Natural killer cell (primary cell): ENCODE results near the gene UBASH3B. TPM values are rescaled to one million over a fixed set of nuclear protein-coding genes. Genes with fewer than 3 reads are reported as not detected.

Source experiments
- ATAC-seq, 3 donors: fragments of 150-1000 bp in 2 of 3; fragments of 200-7000 bp in 1 of 3; cut with Tn5 transposase; 1 replicate in 1 of 3; 2 replicates in 2 of 3; pipeline ENCODE4 v1.10.0; 2021; ENCODE audit warnings: mild to moderate bottlenecking in 2 of 3, moderate library complexity in 2 of 3
- DNase-seq, 2 donors: peaks; one replicate each; pipeline versions ENCODE4 v3.0.0 to v3.0.0-alpha.2; 2013 to 2021; ENCODE audit warnings: mixed read lengths in 1 of 2
- H3K27ac ChIP-seq: one replicate; pipeline ENCODE4 v1.5.1; 2013; ENCODE audit warnings: mild to moderate bottlenecking, low read length
- H3K27me3 ChIP-seq: one replicate; pipeline ENCODE4 v1.6.1; 2013; ENCODE audit warnings: low read length; ENCODE audit not compliant: control insufficient read depth, insufficient read depth
- H3K36me3 ChIP-seq: one replicate; pipeline ENCODE4 v1.6.1; 2013; ENCODE audit warnings: low read length; ENCODE audit not compliant: control insufficient read depth, insufficient read depth
- H3K4me1 ChIP-seq: one replicate; pipeline ENCODE4 v1.6.1; 2013; ENCODE audit warnings: low read length; ENCODE audit not compliant: control insufficient read depth, insufficient read depth
- H3K4me3 ChIP-seq: one replicate; pipeline ENCODE4 v1.5.1; 2013; ENCODE audit warnings: low read length
- H3K9me3 ChIP-seq: one replicate; pipeline ENCODE4 v1.6.1; 2013; ENCODE audit warnings: low read length; ENCODE audit not compliant: control insufficient read depth, insufficient read depth
- H3K27ac Mint-ChIP-seq, 2 donors: one replicate each; pipeline ENCODE4 v1.8.0; 2022; ENCODE audit warnings: mild to moderate bottlenecking in 2 of 2, mixed read lengths in 2 of 2, moderate library complexity in 1 of 2
- H3K27me3 Mint-ChIP-seq, 2 donors: one replicate each; pipeline ENCODE4 v1.8.0; 2022; ENCODE audit warnings: low read depth in 2 of 2, mixed read lengths in 2 of 2
- H3K36me3 Mint-ChIP-seq: one replicate; pipeline ENCODE4 v1.8.0; 2022; ENCODE audit warnings: mixed read lengths
- H3K4me1 Mint-ChIP-seq, 2 donors: one replicate each; pipeline ENCODE4 v1.8.0; 2022; ENCODE audit warnings: mixed read lengths in 2 of 2
- H3K4me3 Mint-ChIP-seq: one replicate; pipeline ENCODE4 v1.8.0; 2022; ENCODE audit warnings: mild to moderate bottlenecking, moderate library complexity, mixed read lengths
- H3K9me3 Mint-ChIP-seq, 2 donors: one replicate each; pipeline ENCODE4 v1.8.0; 2022; ENCODE audit warnings: mixed read lengths in 2 of 2
- CTCF ChIP-seq: fragments of 200-600 bp; IDR thresholded peaks from one replicate; pipeline ENCODE4 v1.8.0; 2022; ENCODE audit warnings: antibody characterized with exemption
- WGBS: methylation state at CpG from one replicate; pipeline ENCODE4 v1.1.7; 2013; ENCODE audit warnings: missing lambda C conversion rate; ENCODE audit not compliant: insufficient coverage; 5-methylcytosine and 5-hydroxymethylcytosine counted together
- intact Hi-C: fragments of 100-400 bp; cut with micrococcal nuclease; formaldehyde crosslinking; loops from one replicate; pipeline ENCODE4 v1.14.2; 2022
- total RNA-seq, 4 donors: library from RNA; stranded (reverse); fragments of 120-200 nt in 1 of 4; gene quantifications; one replicate each; pipeline versions ENCODE4 v1.2.3 to v1.2.4, GENCODE V29; 2013 to 2022

Gene UBASH3B
- total RNA-seq, 3 donors from 2014 or later (not counting 1 experiment from before 2014, with no cell fraction given), result 28.7 to 33.9 (median 33.5) TPM

GRCh38 chr11:122679466-122679865, 23.9 kb downstream of the UBASH3B start:
- ATAC-seq (no peak), DNase-seq (no peak)
- Histone ChIP-seq H3K4me1 (peaks cover 23% of the 10 kb centered on the region), H3K27me3 (no peaks in the 10 kb centered on the region), H3K27ac (no peak overlapping the region), H3K9me3 (no peaks in the 10 kb centered on the region), H3K4me3 (no peak overlapping the region), H3K36me3 (no peaks in the 10 kb centered on the region)
- 100% methylated on average over 1 of the region's 2 CpGs for WGBS
- Mint-ChIP-seq H3K4me1 (peaks cover 28 to 40% of the 10 kb centered on the region in 2 donors), H3K4me3 (no peak overlapping the region), H3K27ac (no peak overlapping the region), H3K27me3 (no peaks in the 10 kb centered on the region), H3K36me3 (no peaks in the 10 kb centered on the region), H3K9me3 (no peaks in the 10 kb centered on the region)
- intact Hi-C loops, result loop anchor here (5.0 kb wide), 1 partner anchor 68 kb away; no protein-coding TSS in a partner anchor
- TF ChIP-seq CTCF, result no peak

GRCh38 chr11:122681070-122681469, 25.5 kb downstream of the UBASH3B start:
- ATAC-seq (no peak), DNase-seq (no peak)
- Mint-ChIP-seq H3K36me3 (no peaks in the 10 kb centered on the region), H3K27ac (no peak overlapping the region), H3K4me3 (no peak overlapping the region), H3K27me3 (no peaks in the 10 kb centered on the region), H3K9me3 (no peaks in the 10 kb centered on the region), H3K4me1 (peaks cover 16 to 24% of the 10 kb centered on the region in 2 donors)
- Histone ChIP-seq H3K9me3 (no peaks in the 10 kb centered on the region), H3K36me3 (no peaks in the 10 kb centered on the region), H3K27me3 (no peaks in the 10 kb centered on the region), H3K4me1 (peaks cover 7% of the 10 kb centered on the region), H3K27ac (no peak overlapping the region), H3K4me3 (no peak overlapping the region)
- intact Hi-C loops, result no loop called here
- WGBS, result 100% methylated on average over 1 of the region's 3 CpGs
- TF ChIP-seq CTCF, result no peak

GRCh38 chr11:122681735-122682134, 26.2 kb downstream of the UBASH3B start:
- H3K4me3 ChIP-seq, result no peak overlapping the region
- no peaks in the 10 kb centered on the region for H3K9me3 ChIP-seq
- no peaks in the 10 kb centered on the region for H3K27me3 ChIP-seq
- no peak overlapping the region for H3K27ac ChIP-seq
- Mint-ChIP-seq H3K4me3 (no peak overlapping the region), H3K36me3 (no peaks in the 10 kb centered on the region), H3K27me3 (no peaks in the 10 kb centered on the region), H3K4me1 (peaks cover 12 to 18% of the 10 kb centered on the region in 2 donors), H3K9me3 (no peaks in the 10 kb centered on the region), H3K27ac (no peak overlapping the region)
- no peak for TF ChIP-seq CTCF
- intact Hi-C loops, result no loop called here
- 79% methylated on average over 7 of the region's 7 CpGs for WGBS
- ATAC-seq, result no peak
- no peak for DNase-seq
- H3K36me3 ChIP-seq, result no peaks in the 10 kb centered on the region
- peaks cover under 1% of the 10 kb centered on the region for H3K4me1 ChIP-seq

GRCh38 chr11:122682464-122682863, 26.9 kb downstream of the UBASH3B start:
- Histone ChIP-seq H3K36me3 (no peaks in the 10 kb centered on the region), H3K9me3 (no peaks in the 10 kb centered on the region), H3K4me3 (no peak overlapping the region), H3K27me3 (no peaks in the 10 kb centered on the region), H3K4me1 (no peaks in the 10 kb centered on the region), H3K27ac (no peak overlapping the region)
- no peak for ATAC-seq
- DNase-seq, result no peak
- Mint-ChIP-seq H3K27me3 (no peaks in the 10 kb centered on the region), H3K36me3 (no peaks in the 10 kb centered on the region), H3K27ac (no peak overlapping the region), H3K9me3 (no peaks in the 10 kb centered on the region), H3K4me3 (no peak overlapping the region), H3K4me1 (peaks cover 9 to 12% of the 10 kb centered on the region in 2 donors)
- intact Hi-C loops, result no loop called here
- TF ChIP-seq CTCF, result no peak
- 86% methylated on average over 2 of the region's 4 CpGs for WGBS
